ENCODE measurements around the gene VEZF1. TPM values are rescaled to one million over a fixed set of nuclear protein-coding genes. Genes with fewer than 3 reads are reported as not detected.

The VEZF1 gene
- polyA plus RNA-seq, 4 donors, result 104 to 112 (median 107) TPM

DNA sequence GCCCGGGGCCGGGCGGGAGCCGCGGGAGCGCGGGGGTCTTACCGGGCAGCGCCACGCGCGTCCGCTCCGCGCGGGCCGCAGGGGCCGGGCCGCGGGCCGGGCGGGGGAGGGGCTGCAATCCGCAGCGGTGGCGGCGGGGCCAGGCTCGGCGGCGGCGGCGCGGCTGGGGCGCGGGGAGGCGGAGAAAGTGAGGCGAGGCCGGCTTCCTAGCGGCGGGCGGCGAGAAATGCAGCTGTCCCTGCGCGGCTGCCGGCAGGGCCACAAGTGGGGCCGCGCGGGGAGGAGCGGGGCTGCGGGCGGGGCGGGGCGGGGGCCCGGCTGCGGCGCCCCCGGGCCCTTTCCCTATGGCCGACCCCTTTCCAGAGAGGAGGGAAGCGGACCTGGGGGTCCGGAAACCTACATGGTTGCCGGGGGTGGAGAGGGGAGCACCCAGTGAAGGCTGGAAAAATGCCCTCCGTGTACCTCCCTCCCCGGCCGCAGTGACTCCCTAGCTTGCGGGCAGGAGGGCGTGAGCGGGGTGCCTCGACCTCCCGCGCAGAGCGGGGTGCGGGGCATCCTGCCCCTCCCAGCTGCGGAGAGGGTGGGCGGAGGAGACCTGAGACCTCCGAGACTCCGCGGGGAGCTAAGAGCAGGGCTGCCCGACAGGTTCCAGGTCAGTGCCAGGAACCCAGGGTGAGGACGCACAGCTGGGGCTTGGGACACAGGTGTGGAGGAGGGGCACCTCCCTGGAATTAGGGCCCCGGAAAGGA is 32.7 kb downstream of the VEZF1 start, which contains the start of gene CUEDC1:
Gene CUEDC1, minus strand, starts transcription at position 230 of the 749 bp plus-strand sequence. CDS start 69,848 bp downstream, outside the sequence.
- no peak for DNase-seq (ENCODE audit: low read depth in 4 of 4, low spot score in 2 of 4)

DNA sequence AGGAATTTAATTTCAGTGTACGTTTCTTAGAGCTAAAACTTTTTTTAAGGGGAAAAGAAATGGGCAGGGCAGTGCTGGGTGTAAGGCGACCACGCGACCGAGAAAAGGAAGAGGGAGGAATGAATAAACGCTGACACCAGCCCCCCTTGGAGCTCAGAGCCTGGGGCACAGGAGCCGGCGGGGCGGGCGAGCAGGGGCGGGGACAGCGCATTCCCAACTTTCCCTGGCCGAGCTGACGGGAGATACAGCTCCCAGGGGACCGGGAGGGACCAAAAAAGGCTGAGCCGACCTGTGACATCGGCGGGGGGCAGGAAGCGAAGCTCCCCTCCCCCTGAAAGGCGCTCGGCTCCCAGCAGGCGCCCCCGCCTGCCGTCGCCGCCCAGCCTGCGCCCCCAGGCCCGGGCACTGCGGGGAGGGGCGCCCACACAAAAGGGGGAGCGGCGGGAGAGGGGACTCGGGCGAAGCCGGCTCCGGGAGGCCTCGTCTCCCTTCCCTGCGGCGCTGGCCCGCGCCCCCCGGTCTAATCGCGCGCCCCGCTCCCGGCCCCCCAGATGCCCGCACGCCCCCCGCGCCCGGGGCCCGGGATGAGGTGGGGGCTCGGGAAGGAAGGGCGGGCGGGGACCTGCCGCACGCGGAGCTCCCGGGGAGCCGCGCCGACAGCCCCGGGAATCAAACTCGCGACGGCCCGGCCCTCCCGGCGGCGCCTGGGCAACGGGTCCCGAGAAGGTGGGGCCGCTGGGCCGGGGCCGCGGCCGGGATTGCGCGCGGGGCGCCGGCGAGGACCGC is 33.5 kb downstream of the VEZF1 start:
- DNase-seq (ENCODE audit: low read depth in 4 of 4, low spot score in 2 of 4), result no peak

DNA sequence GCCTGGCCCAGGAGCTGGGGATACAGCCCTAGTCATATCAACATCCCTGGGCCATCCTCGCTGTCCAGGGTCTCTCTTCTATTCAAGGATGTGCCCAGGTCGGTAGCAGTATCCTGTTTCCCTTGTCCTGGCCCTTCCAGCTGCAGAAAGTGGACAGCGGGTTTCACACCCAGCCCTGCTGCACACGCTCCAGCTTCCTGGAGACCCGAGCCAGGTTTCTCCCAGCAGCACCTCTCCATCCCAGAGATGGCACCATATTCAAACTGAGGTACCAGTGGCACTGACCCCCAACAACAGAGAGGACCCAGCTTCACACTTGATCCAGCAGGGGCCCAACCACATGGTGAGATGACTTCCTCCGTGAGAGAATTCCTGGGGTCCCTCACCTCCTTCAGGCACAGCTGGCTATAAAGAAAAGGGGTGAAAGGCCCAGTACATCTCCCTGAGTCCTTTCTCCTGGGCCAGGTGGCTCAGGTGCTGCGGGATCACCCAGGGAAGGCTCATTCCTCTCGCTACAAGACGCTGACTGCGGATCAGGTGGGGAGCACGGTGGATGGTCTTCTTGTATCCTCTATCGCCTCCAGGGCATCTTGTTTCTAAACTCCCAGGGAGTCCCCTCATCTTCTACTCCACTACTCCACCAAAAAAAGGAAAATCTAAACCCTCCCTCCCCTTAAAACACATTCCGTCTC is 34.2 kb downstream of the VEZF1 start:
- no peak for DNase-seq (ENCODE audit: low read depth in 4 of 4, low spot score in 2 of 4)

DNA sequence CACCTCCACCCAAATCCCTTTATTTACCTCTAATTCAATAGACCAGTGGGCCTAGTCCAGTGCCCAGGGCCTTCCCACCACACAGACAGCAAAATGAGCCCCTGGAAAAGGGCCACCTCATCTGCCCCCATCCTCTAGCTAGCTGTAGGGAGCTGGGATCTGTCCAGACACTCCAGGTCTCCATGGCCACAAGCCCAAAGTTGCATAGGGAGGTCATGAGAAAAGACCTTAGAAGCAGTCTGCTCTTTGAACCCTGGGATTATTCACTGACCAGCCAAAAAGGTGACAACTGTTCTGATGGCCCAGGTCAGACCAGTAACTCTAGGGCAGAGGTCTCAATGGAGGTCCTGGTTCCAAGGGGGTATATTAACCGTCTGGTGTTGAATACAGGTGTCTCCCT is 34.8 kb downstream of the VEZF1 start:
- no peak for DNase-seq (ENCODE audit: low read depth in 4 of 4, low spot score in 2 of 4)

DNA sequence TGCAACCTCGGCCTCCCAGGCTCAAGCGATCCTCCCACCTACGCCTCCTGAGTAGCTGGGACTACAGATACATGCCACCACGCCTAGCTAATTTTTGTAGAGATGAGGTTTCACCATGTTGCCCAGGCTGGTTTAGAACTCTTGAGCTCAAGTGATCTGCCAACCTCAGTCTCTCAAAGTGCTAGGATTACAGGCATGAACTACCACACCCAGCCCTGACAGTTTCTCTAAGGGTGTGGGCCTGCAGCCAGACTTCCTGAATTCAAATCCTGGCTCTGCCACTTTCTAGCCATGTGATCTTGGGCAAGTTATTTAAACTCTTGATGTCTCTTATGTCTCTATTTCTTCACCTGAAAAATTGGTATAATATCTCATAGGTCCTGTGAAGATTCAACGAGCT is 38.4 kb downstream of the VEZF1 start:
- no peak for DNase-seq (ENCODE audit: low read depth in 4 of 4, low spot score in 2 of 4)

DNA sequence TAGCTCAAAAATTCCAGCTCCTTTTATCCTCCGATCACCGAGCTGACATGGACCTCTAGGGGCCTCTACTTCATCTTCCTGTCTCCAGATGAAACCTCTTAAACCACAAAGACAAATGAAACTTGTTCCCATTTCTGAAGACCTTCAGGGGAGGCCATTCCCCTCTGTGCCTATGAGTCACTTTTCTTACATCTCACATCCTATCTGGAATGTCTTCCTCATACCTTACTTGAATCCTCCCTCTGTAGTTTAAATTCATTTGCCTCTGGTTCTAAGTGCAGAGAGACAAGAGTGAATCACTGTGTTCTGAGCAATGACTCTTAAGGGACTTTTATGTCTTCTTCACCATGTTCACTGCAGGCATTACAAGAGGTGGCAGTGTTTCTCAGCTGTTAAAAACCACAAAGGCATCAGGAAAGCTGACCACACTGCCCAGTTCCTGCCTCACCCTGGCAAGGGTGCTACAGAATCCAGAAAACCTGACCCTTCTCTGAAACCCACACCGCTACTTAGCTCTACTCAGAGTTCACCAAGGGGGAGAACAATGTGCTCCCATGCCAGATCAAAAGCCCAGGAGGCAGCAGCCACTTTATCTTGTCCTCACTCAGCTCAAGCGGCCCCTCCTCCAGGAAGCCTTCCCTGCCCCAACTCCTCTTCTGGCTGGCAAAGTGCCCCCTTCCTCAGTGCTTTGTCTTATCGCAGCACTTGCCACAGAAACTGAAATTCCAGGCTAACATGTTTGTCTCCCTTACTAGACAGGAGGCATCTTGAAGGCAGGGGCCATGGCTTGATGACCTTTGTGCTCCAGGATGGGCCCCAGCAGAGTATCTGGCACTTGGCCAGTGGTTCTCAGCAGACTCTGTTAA is 39.3 kb downstream of the VEZF1 start:
- DNase-seq (ENCODE audit: low read depth in 4 of 4, low spot score in 2 of 4), result no peak

DNA sequence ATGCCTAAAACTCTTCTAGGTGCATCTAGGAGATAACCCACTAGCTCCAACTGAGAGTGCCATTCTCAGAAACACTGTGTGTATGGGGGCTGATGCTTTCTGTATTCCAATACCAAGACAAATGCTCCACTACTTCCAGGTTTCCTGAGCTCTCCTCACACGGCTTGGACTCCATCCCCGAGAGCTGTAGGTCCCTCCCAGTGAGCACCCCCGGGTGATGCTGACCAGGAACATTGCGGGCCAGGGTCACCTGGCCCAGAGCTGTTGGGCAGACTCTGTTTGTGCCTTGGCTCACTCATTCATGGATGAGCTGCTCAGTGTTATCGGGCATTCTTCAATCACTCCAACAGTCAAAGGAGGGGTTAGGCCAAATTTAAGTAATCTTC is 39.9 kb downstream of the VEZF1 start:
- no peak for DNase-seq (ENCODE audit: low read depth in 4 of 4, low spot score in 2 of 4)

DNA sequence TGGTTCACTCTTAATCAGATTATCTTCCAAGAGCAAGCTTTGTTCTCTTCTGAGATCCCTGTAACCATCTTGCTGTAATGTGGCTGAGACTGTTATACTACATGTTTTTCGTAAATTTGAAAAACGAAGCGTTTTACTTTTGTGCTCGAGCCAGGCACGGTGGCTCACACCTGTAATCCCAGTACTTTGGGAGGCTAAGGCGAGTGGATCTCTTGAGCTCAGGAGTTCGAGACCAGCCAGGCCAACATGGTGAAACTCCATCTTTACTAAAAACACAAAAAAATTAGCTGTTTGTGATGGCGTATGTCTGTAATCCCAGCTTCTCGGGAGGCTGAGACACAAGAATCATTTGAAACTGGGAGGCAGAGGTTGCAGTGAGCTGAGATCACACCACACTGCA is 40.7 kb downstream of the VEZF1 start:
- no peak for DNase-seq (ENCODE audit: low read depth in 4 of 4, low spot score in 2 of 4)

DNA sequence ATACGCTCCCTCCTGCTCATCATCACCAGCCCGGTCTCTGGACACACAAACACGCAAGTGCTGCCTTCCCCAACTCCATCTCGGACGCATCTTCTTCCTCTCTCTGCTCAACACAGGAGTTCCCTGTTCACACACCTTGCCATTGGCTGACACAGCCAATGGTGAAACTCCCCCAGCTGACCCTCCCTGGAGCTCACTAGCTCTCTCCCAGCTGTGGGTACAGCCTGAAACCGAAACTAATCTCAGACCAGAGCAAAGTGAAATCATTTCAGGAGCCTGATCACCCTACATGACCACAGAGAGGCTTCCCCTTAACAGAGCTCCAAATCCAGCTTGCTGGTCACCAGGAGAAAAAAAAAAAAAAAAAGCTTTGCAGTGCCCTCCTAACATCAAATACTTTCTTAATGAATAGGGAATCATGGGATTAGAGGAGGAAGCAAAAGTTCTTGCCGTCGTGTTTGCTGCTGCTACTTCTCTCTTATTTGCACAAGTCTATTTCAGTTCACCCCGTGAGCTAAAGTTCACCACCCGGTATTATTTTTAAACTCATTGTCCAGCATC is 41.2 kb downstream of the VEZF1 start:
- no peak for DNase-seq (ENCODE audit: low read depth in 4 of 4, low spot score in 2 of 4)

DNA sequence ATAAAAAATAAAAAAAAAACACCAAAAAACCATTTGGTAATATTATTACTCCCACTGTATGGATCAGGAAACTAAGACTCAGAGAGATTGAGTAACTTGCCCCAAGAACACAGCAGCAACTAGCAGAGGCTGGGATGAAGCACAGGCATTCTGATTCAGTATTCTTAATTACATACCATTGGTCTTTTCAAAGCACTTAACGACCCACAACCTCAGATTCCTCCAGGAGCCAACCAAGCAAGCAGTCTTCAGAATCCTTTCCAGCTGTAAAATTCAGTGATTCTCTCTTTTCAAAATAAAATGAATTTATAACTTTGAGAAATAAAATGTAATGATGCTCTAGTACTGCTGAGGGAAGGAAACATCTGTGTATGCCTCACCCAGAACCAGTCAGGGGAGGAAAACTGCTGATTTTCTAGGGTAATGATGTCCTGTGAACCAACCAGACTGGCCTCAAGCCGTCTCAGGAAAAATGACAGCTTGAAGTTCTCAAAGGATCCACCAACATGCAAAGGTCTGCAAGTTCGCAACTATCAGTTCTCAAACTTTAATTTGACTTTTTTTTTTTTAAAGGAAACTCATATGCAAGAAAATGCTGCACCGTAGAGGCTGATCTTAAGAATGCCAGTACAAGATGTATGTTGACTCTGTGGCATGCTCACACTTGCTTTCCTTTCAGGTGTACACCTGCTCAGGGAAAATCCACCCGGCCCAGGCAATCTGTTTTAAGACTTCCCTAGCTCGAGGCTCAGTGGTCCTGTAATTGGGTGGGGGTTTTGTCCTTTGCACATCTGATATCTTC is 41.9 kb downstream of the VEZF1 start:
- no peak for DNase-seq (ENCODE audit: low read depth in 4 of 4, low spot score in 2 of 4)

DNA sequence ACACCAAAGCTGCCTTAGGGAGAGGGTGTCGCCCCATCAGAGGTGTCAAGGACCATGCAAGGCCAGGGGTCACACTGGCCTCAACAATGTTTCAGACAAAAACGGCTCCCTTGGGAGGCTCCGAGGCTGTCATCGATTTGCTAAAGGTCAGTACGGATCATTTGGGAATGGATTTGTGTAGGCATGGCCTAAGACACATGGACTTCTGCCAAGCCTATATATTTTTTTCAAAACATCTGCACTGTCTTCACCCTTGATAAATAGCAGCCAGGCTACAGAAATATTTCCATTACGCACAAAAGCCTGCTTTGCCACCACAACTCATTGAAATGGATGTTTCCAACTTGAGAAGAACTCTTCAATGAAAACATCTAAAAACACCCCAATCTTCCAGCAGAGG is 43.1 kb downstream of the VEZF1 start:
- no peak for DNase-seq (ENCODE audit: low read depth in 4 of 4, low spot score in 2 of 4)

DNA sequence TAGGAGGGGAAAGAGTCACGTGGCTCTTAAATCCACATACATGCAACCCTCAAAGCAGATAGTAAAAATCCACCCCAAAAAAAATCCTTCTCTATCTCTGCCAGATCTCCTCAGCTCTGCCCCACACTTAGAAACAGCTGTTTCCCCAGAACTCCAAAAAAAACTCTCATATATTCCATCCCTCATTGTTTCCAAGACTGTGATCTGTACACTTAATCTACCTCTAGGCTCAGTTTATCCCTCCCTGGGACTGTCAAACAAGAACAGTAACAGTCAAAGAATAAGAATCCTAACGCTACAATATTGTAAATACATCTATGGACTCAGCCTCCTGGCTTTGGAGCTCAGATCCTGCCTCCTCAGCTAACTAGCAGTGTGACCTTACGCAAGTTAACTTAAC is 44.4 kb downstream of the VEZF1 start:
- no peak for DNase-seq (ENCODE audit: low read depth in 4 of 4, low spot score in 2 of 4)

DNA sequence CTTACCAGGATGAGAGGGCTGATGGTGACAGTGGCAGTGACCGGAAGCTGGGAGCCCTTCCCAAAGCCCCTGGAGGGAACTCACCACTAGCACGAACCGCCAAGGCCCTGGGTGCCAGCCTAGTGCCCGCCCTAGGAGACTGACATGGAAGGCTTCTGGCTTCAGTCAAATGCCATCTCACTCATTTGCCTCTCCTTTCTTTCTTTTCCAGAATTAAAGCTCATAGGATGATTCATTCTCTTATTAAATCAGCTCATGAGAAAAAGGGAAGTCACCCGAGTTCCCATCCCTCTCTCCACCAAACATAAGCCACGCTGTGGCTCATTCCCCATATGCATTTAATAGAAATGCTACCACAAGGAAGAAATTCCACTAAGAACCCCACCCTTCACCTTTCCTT is 44.9 kb downstream of the VEZF1 start:
- no peak for DNase-seq (ENCODE audit: low read depth in 4 of 4, low spot score in 2 of 4)

DNA sequence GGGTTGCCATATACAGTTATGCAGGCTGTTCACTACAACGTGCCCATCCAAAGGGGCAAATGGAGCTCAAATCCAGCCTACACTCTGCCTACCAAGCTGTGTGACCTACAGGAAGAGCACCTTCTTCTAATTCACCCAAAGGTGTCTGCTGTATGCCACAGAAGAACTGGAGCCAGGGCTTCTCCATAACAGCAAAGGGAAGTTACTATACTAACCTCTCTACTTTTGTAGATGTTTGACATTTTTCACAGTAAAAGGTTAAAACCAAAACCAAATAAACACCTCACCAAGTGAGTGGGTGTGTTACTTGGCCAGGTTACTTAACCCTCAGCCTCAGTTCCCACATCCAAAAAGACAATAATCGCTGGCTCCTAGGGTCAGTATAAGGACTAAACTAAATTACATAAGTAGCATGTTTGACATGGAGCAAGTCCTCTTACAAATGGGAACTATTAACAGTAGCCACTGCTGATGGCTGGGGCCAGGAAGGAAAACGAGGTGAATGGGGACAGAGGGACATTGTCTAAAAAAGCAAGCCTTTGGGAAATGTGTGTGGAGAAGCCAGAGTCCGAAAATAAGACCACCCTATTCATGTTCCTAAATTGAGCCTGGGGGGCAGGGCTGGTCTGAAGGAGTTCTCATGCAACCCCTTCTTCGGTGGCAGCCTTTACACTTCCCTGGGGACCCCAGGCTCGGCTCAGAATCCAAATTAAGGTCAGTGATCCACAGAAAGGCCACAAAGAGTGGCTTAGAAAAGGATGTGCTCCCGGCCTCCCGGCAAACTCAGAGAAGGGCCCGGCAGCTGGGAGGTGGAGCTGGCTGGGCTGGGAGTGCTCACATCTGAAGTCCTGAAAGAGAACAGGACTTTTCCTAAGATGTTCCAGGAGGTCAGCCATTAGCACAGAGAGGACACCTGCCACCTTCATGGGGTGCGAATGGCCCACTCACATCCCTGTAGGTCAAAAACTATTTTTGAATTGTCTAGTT is 46.4 kb downstream of the VEZF1 start:
- no peak for DNase-seq (ENCODE audit: low read depth in 4 of 4, low spot score in 2 of 4)

DNA sequence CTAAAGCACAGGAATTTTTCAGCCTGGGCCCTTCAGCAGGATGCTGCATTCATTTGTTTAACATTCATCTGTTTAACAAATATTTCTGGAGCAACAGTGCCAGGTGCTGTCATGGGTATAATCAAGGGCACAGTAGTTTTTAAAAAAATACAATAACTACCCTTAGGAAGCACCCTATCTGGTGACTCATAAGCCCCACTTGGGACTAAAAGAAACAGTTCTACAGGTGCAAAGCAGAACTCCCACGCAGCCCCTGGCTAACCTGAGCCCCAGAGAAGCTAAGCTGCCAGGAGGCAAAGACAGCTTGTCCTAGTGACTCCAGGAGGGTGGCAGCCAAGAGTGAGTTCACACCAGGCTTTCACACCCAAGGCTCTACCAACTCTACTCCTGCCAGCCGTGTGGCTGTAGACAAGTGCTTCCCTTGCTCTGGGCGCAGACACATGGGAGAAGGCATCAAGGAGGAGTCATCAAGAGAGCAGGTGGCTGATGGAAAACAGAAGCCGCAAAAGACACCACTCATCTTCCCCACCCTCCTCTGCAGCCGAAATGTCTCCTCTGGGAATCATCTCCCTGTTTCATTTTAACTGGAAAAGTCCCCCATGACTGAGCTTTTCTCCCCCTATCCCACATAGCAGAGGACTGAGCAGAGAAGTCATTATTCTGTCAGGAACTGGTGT is 47.3 kb downstream of the VEZF1 start:
- no peak for DNase-seq (ENCODE audit: low read depth in 4 of 4, low spot score in 2 of 4)

DNA sequence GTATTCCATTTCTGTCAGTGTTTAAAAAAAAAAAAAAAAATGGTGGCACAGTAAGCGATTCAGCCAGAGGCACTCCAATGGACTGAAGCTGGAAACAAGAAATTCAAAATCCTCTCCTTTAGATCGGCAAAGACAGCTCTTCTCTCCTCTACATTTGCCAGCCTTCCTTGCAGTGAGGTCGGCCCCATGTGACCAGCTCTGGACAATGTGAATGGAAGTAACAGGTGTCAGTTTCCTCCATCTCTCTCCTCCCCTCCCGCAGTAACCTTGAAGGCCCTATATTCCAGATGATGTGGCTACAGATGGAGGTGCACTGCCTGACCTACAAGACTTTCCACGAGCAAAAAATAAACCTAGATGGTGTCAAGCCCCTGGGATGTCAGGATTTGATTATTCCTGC is 47.8 kb downstream of the VEZF1 start:
- no peak for DNase-seq (ENCODE audit: low read depth in 4 of 4, low spot score in 2 of 4)

DNA sequence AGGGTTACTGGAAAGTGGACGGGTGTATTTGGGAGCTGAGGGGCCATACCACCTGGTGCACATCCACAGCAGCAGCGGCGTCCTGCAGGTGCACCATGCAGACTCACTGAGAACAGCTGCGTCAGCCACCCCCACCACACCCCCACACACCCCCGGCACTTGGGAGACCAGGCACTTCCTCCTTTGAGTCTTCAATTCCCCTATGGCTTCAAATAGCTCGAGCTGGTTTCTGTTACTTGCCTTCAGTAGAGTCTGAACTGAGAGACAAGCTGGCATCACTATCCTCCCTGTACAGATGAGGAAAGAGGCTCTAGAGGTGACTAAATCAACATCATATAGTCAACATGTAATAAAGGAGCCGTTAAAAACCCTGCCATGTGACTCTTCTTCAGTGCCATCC is 48.3 kb downstream of the VEZF1 start:
- DNase-seq (ENCODE audit: low read depth in 4 of 4, low spot score in 2 of 4), result no peak

DNA sequence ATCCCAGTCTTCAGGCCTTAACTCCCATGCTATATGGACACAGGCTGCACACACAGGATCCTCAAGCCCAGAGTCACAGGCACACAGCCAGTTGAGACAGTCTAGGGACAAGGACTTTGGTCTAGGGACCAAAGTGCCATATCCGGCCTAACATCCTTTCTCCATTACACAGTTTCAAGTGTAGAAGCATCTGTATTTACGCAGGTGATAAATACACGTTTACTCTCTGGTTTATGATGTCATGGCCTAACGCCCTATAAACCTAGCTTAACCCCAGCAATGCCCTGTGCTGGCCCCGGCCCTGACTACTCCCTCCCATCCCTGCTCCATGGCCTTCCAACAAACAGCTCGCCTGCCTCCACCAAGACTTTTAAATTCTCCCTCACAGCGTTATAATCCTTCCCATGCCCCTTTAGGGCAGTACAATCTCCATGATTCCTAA is 50.0 kb downstream of the VEZF1 start:
- no peak for DNase-seq (ENCODE audit: low read depth in 4 of 4, low spot score in 2 of 4)

Data from left renal cortex interstitium (tissue), 4 donors.